ENCODE measurements around the gene KDM3B. TPM values are rescaled to one million over a fixed set of nuclear protein-coding genes. Genes with fewer than 3 reads are reported as not detected.

Gene KDM3B
- total RNA-seq, 2 donors from 2014 or later = 62.3 to 77.5 TPM

- intact Hi-C loops (cut with DNase I) = no loop called here
- Histone ChIP-seq H3K9me3 (no peaks in the 10 kb centered on the region), H3K4me3 (no peak overlapping the region), H3K36me3 (peaks cover 10% of the 10 kb centered on the region), H3K27ac (no peak overlapping the region), H3K9ac (ENCODE audit: low read depth in 2 of 2, low read length in 2 of 2) (no peak overlapping the region), H3K4me1 (peaks cover 2% of the 10 kb centered on the region), H3K27me3 (no peaks in the 10 kb centered on the region)
- no peak for DNase-seq
- TF ChIP-seq CTCF (IDR thresholded peaks at IDR 0.05) = no peak
Observed at GRCh38 chr5:138344887-138345622, 7.4 kb upstream of the KDM3B start.

- no peak overlapping the region for H3K9ac ChIP-seq (ENCODE audit: low read depth in 2 of 2, low read length in 2 of 2)
- peaks cover 10% of the 10 kb centered on the region for H3K36me3 ChIP-seq
- no peak for DNase-seq
- H3K27me3 ChIP-seq = no peaks in the 10 kb centered on the region
- no peaks in the 10 kb centered on the region for H3K4me1 ChIP-seq
- no peak overlapping the region for H3K27ac ChIP-seq
- intact Hi-C loops (cut with DNase I) = no loop called here
- H3K4me3 ChIP-seq = no peak overlapping the region
- no peak for TF ChIP-seq CTCF (IDR thresholded peaks at IDR 0.05)
- H3K9me3 ChIP-seq = no peaks in the 10 kb centered on the region
Observed at GRCh38 chr5:138346889-138347288, 5.6 kb upstream of the KDM3B start.

DNA sequence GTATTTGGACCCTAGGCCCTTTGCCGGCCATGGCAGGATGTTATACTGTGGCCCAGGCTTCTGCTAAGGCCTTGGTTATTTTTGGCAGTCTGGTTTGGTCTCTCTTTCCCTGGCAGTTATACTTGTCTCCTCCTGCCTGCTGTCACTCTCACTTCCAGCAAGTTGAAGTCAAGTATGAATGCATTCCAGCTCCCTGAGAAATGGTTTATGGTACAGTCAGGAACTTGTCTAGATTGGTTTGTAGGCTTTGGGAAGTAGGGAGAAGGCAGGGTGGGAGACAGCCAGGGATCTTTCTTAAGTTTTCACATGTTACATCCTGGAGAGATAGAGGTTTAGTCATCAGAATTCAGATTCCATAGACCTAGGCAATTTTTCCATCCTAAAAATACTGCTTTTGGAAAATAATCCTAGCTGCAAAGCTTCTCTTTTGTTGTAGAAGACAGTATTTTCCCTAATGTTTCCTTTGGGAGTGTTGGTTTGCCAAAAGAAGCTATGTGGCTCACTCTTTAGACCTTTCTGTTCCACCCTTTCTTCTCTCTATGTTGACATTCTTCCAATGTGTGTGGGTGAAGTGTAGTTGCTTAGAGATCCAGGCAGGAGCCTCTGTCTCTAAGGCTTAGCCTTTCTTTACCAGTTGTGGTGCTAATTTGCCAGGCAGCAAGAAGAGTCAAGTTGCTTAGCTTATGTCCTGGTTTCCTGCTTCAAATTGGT lies 2.5 kb upstream of the KDM3B start:
- intact Hi-C loops (cut with DNase I) = no loop called here
- TF ChIP-seq CTCF (IDR thresholded peaks at IDR 0.05) = no peak
- Histone ChIP-seq H3K9ac (ENCODE audit: low read depth in 2 of 2, low read length in 2 of 2) (no peak overlapping the region), H3K4me3 (no peak overlapping the region), H3K4me1 (no peaks in the 10 kb centered on the region), H3K9me3 (no peaks in the 10 kb centered on the region), H3K36me3 (peaks cover 6% of the 10 kb centered on the region), H3K27me3 (no peaks in the 10 kb centered on the region), H3K27ac (no peak overlapping the region)
- no peak for DNase-seq

GRCh38 chr5:138350563-138350890 lies 2.0 kb upstream of the KDM3B start:
- intact Hi-C loops (cut with DNase I) = no loop called here
- no peak overlapping the region for H3K4me3 ChIP-seq
- H3K9ac ChIP-seq (ENCODE audit: low read depth in 2 of 2, low read length in 2 of 2) = no peak overlapping the region
- no peaks in the 10 kb centered on the region for H3K4me1 ChIP-seq
- no peak overlapping the region for H3K27ac ChIP-seq
- no peaks in the 10 kb centered on the region for H3K27me3 ChIP-seq
- no peak for TF ChIP-seq CTCF (IDR thresholded peaks at IDR 0.05)
- no peaks in the 10 kb centered on the region for H3K9me3 ChIP-seq
- DNase-seq = no peak
- H3K36me3 ChIP-seq = peaks cover 5% of the 10 kb centered on the region

GRCh38 chr5:138351056-138351455 lies 1.4 kb upstream of the KDM3B start:
- TF ChIP-seq CTCF (IDR thresholded peaks at IDR 0.05) = no peak
- Histone ChIP-seq H3K4me1 (no peaks in the 10 kb centered on the region), H3K36me3 (peaks cover under 1% of the 10 kb centered on the region), H3K9me3 (no peaks in the 10 kb centered on the region), H3K4me3 (no peak overlapping the region), H3K9ac (ENCODE audit: low read depth in 2 of 2, low read length in 2 of 2) (no peak overlapping the region), H3K27me3 (no peaks in the 10 kb centered on the region), H3K27ac (no peak overlapping the region)
- no peak for DNase-seq
- intact Hi-C loops (cut with DNase I) = no loop called here

Measured in colonic mucosa (tissue), 4 donors.